A549 (cell line): Measurements from ENCODE around the gene CARD8.

Experiments
- CHD2 ChIP-seq: fragments of 150-350 bp; IDR thresholded peaks from 2 replicates; pipeline ENCODE4 v1.6.1; 2014; ENCODE audit warnings: low read length; ENCODE audit not compliant: partially characterized antibody
- CHD4 ChIP-seq: fragments of 200-600 bp; sonication (generic); IDR thresholded peaks from 2 replicates; pipeline ENCODE4 v1.6.1; 2016; ENCODE audit warnings: antibody characterized with exemption, mild to moderate bottlenecking, borderline replicate concordance
- CTCF ChIP-seq: fragments of >200 bp; sonication (Bioruptor Twin); formaldehyde crosslinking; IDR thresholded peaks from 3 replicates; pipeline ENCODE4 v1.5.1; 2016
- EP300 ChIP-seq, 2 experiments: fragments of >200 bp; sonication (Bioruptor Twin); formaldehyde crosslinking; IDR thresholded peaks; 2 replicates in 1 of 2; 3 replicates in 1 of 2; pipeline ENCODE4 v1.6.1; 2016 to 2017
- ESRRA ChIP-seq: fragments of 150-350 bp; IDR thresholded peaks from 2 replicates; pipeline ENCODE4 v1.6.1; 2014; ENCODE audit warnings: mild to moderate bottlenecking, low read length, borderline replicate concordance
- FOSL2 ChIP-seq, 2 experiments: fragments of 450-650 bp in 1 of 2; fragments of >200 bp in 1 of 2; sonication (Bioruptor Twin) in 1 of 2; formaldehyde crosslinking; IDR thresholded peaks; 2 replicates each; pipeline versions ENCODE4 v1.5.0 to v1.6.1; 2016 to 2020; ENCODE audit warnings: mild to moderate bottlenecking in 1 of 2, moderate library complexity in 1 of 2
- HOXB13 ChIP-seq: fragments of 250-450 bp; sonication (Bioruptor Pico); IDR thresholded peaks from 2 replicates; pipeline ENCODE4 v1.5.0; 2020; ENCODE audit warnings: low read depth, mild to moderate bottlenecking, moderate library complexity
- JUN ChIP-seq, 2 experiments: fragments of >200 bp; sonication (Bioruptor Twin); formaldehyde crosslinking; IDR thresholded peaks; 2 replicates in 1 of 2; 3 replicates in 1 of 2; pipeline ENCODE4 v1.6.1; 2016 to 2017
- MAZ ChIP-seq: fragments of 150-350 bp; IDR thresholded peaks from 2 replicates; pipeline ENCODE4 v1.6.1; 2014; ENCODE audit warnings: antibody characterized with exemption, low read depth, low read length, borderline replicate concordance
- NPAS2 ChIP-seq: fragments of 250-450 bp; sonication (Bioruptor Pico); IDR thresholded peaks from 2 replicates; pipeline ENCODE4 v1.8.0; 2022; ENCODE audit warnings: mild to moderate bottlenecking, moderate library complexity, borderline replicate concordance
- POLR2A ChIP-seq: IDR thresholded peaks from 2 replicates; pipeline ENCODE4 v1.6.1; 2012; ENCODE audit warnings: mild to moderate bottlenecking, low read length
- RAD21 ChIP-seq, 2 experiments: fragments of >200 bp in 1 of 2; sonication (Bioruptor Twin) in 1 of 2; formaldehyde crosslinking in 1 of 2; IDR thresholded peaks in 1 of 2; conservative IDR thresholded peaks in 1 of 2; 2 replicates in 1 of 2; 3 replicates in 1 of 2; pipeline ENCODE4 v1.6.1; 2012 to 2018; ENCODE audit warnings: inconsistent platforms in 1 of 2
- TF ChIP-seq, protein P1 (sequence below): fragments of >200 bp; sonication (Bioruptor Twin); formaldehyde crosslinking; IDR thresholded peaks from 3 replicates; pipeline ENCODE4 v1.6.1; 2016
- TF ChIP-seq, protein P2 (sequence below): fragments of 200-600 bp; sonication (generic); IDR thresholded peaks from 2 replicates; pipeline ENCODE4 v1.6.1; 2016; ENCODE audit warnings: antibody characterized with exemption, mild to moderate bottlenecking, moderate library complexity

- TF ChIP-seq POLR2A = peak; percentile 81
- peak; percentile 28 to 54; a peak in 1 of 5 replicates for TF ChIP-seq JUN (IDR thresholded peaks at IDR 0.05)
- no peak for TF ChIP-seq EP300 (IDR thresholded peaks at IDR 0.05)
- no peak for TF ChIP-seq CTCF
- no peak for TF ChIP-seq NPAS2 (CRISPR knock-in tag)
- no peak for TF ChIP-seq CHD4
- no peak for TF ChIP-seq HOXB13 (CRISPR knock-in tag)
- TF ChIP-seq MAZ = 0 out of 2 replicates have a peak, but pooled peaks have one; percentile 10
- no peak for TF ChIP-seq FOSL2 (IDR thresholded peaks at IDR 0.05)
- no peak for TF ChIP-seq FOSL2 (CRISPR knock-in tag; IDR thresholded peaks at IDR 0.05)
- TF ChIP-seq, protein P1, sequence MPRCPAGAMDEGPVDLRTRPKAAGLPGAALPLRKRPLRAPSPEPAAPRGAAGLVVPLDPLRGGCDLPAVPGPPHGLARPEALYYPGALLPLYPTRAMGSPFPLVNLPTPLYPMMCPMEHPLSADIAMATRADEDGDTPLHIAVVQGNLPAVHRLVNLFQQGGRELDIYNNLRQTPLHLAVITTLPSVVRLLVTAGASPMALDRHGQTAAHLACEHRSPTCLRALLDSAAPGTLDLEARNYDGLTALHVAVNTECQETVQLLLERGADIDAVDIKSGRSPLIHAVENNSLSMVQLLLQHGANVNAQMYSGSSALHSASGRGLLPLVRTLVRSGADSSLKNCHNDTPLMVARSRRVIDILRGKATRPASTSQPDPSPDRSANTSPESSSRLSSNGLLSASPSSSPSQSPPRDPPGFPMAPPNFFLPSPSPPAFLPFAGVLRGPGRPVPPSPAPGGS = peak; percentile 90; the same call in 2 of the 3 replicates
- TF ChIP-seq ESRRA = no peak
- no peak for TF ChIP-seq RAD21 (conservative IDR thresholded peaks at IDR 0.05 in 1 of 2, IDR thresholded peaks at IDR 0.05 in 1 of 2)
- TF ChIP-seq, protein P2, sequence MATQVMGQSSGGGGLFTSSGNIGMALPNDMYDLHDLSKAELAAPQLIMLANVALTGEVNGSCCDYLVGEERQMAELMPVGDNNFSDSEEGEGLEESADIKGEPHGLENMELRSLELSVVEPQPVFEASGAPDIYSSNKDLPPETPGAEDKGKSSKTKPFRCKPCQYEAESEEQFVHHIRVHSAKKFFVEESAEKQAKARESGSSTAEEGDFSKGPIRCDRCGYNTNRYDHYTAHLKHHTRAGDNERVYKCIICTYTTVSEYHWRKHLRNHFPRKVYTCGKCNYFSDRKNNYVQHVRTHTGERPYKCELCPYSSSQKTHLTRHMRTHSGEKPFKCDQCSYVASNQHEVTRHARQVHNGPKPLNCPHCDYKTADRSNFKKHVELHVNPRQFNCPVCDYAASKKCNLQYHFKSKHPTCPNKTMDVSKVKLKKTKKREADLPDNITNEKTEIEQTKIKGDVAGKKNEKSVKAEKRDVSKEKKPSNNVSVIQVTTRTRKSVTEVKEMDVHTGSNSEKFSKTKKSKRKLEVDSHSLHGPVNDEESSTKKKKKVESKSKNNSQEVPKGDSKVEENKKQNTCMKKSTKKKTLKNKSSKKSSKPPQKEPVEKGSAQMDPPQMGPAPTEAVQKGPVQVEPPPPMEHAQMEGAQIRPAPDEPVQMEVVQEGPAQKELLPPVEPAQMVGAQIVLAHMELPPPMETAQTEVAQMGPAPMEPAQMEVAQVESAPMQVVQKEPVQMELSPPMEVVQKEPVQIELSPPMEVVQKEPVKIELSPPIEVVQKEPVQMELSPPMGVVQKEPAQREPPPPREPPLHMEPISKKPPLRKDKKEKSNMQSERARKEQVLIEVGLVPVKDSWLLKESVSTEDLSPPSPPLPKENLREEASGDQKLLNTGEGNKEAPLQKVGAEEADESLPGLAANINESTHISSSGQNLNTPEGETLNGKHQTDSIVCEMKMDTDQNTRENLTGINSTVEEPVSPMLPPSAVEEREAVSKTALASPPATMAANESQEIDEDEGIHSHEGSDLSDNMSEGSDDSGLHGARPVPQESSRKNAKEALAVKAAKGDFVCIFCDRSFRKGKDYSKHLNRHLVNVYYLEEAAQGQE = no peak
- peak; percentile 51 for TF ChIP-seq CHD2
These were observed 51.7 kb downstream of the CARD8 start for GRCh38 chr19:48203794-48204628.
